HepG2 (cell line): Measurements from ENCODE around the gene NUB1. TPM values are rescaled to one million over a fixed set of nuclear protein-coding genes. Genes with fewer than 3 reads are reported as not detected.

Experiments used
- ATAC-seq: fragments of 200-7000 bp; cut with Tn5 transposase; 3 replicates; pipeline ENCODE4 v1.9.1; 2020; ENCODE audit warnings: mild to moderate bottlenecking, moderate library complexity
- BruUV-seq: library from RNA; stranded (reverse); fragments of 400-500 nt; replicated peaks from 2 replicates; lab custom pipeline; 2021; lab: Mats Ljungman, UMichigan
- CTCF ChIA-PET: fragments of 300-600 bp; formaldehyde crosslinking; extraction: SDS; loops from one replicate; lab custom pipeline; 2021; ENCODE audit warnings: low total read pairs, inconsistent platforms, low intra/inter-chr PET ratio; lab: Yijun Ruan, JAX
- POLR2A ChIA-PET: fragments of 350-600 bp; sonication (Branson Sonifier 250); formaldehyde crosslinking; loops from one replicate; lab custom pipeline; 2020; ENCODE audit warnings: antibody characterized with exemption, inconsistent platforms; lab: Yijun Ruan, JAX
- DNase-seq: peaks from one replicate; pipeline ENCODE4 v3.0.0-alpha.2; 2015; ENCODE audit warnings: low spot score
- FAIRE-seq: peaks from 3 replicates; lab custom pipeline; 2011; peaks lifted over from hg19 to GRCh38; lab: Jason Lieb, UNC
- H2AFZ ChIP-seq: one replicate; pipeline ENCODE4 v1.6.1; 2011; ENCODE audit warnings: low read length, inconsistent platforms
- H3K27ac ChIP-seq: fragments of 300-600 bp; 3 replicates; pipeline ENCODE4 v1.8.0; 2011; ENCODE audit warnings: mixed run types, mild to moderate bottlenecking, mixed read lengths, low read length, inconsistent platforms; ENCODE audit not compliant: insufficient read depth; ENCODE audit errors: extremely low read length
- H3K27me3 ChIP-seq, 2 experiments: fragments of 200-600 bp in 1 of 2; 2 replicates in 1 of 2; 3 replicates in 1 of 2; pipeline versions ENCODE4 v1.6.0 to v1.8.0; 2011; ENCODE audit warnings: low read length in 2 of 2, mild to moderate bottlenecking in 2 of 2, moderate library complexity in 2 of 2, inconsistent platforms in 1 of 2; ENCODE audit not compliant: insufficient read depth in 2 of 2, control insufficient read depth in 1 of 2
- H3K36me3 ChIP-seq, 2 experiments: fragments of 200-600 bp in 1 of 2; replicated peaks in 1 of 2; 2 replicates in 1 of 2; 3 replicates in 1 of 2; pipeline versions ENCODE4 v1.5.1 to v1.8.0; 2011; ENCODE audit warnings: low read length in 2 of 2, inconsistent platforms in 1 of 2; ENCODE audit not compliant: insufficient read depth in 2 of 2, control insufficient read depth in 1 of 2
- H3K4me1 ChIP-seq: 2 replicates; pipeline ENCODE4 v1.5.1; 2012; ENCODE audit warnings: low read length, inconsistent platforms; ENCODE audit not compliant: insufficient read depth
- H3K4me2 ChIP-seq: 2 replicates; pipeline ENCODE4 v1.6.0; 2011; ENCODE audit warnings: low read depth, low read length, inconsistent platforms
- H3K4me3 ChIP-seq, 3 experiments: fragments of 200-600 bp in 1 of 3; sonication (generic), shearing (Covaris generic) in 1 of 3; replicated peaks in 1 of 3; 2 replicates each; pipeline ENCODE4 v1.5.1; 2011 to 2016; ENCODE audit warnings: low read length in 3 of 3, inconsistent platforms in 2 of 3, low read depth in 2 of 3, mild to moderate bottlenecking in 2 of 3, control low read depth in 1 of 3, mixed read lengths in 1 of 3; ENCODE audit not compliant: insufficient read depth in 1 of 3
- H3K79me2 ChIP-seq: one replicate; pipeline ENCODE4 v1.6.1; 2011; ENCODE audit warnings: low read length, inconsistent platforms; ENCODE audit not compliant: insufficient read depth
- H3K9ac ChIP-seq: 2 replicates; pipeline ENCODE4 v1.6.0; 2011; ENCODE audit warnings: mild to moderate bottlenecking, low read depth, low read length, inconsistent platforms; ENCODE audit not compliant: insufficient read depth
- H3K9me3 ChIP-seq: 2 replicates; pipeline ENCODE4 v1.5.1; 2012; ENCODE audit warnings: mild to moderate bottlenecking, low read length
- H4K20me1 ChIP-seq: 2 replicates; pipeline ENCODE4 v1.6.0; 2011; ENCODE audit warnings: inconsistent platforms, mild to moderate bottlenecking, low read length, moderate library complexity; ENCODE audit not compliant: insufficient read depth
- EEA1 ChIP-seq: sonication (generic); formaldehyde crosslinking; IDR thresholded peaks from 2 replicates; pipeline ENCODE4 v1.5.1; 2020; ENCODE audit warnings: mild to moderate bottlenecking, missing genetic modification reagents, borderline replicate concordance
- MAFF ChIP-seq: IDR thresholded peaks from 2 replicates; pipeline ENCODE4 v1.6.1; 2011; ENCODE audit warnings: low read depth, low read length, improper control_type of control experiment
- MAFK ChIP-seq, 2 experiments: IDR thresholded peaks in 1 of 2; conservative IDR thresholded peaks in 1 of 2; 2 replicates each; pipeline ENCODE4 v1.6.1; 2011; ENCODE audit warnings: improper control_type of control experiment in 2 of 2, low read length in 2 of 2
- NFE2L2 ChIP-seq: fragments of 150-350 bp; IDR thresholded peaks from 2 replicates; pipeline ENCODE4 v1.6.1; 2014; ENCODE audit warnings: low read length
- NFKB2 ChIP-seq: sonication (generic); formaldehyde crosslinking; IDR thresholded peaks from 2 replicates; pipeline ENCODE4 v1.4.0; 2020; ENCODE audit warnings: missing genetic modification reagents, borderline replicate concordance
- PITX1 ChIP-seq: sonication (generic); formaldehyde crosslinking; IDR thresholded peaks from 2 replicates; pipeline ENCODE4 v1.5.1; 2020; ENCODE audit warnings: mild to moderate bottlenecking, missing genetic modification reagents
- SALL1 ChIP-seq: sonication (generic); formaldehyde crosslinking; IDR thresholded peaks from 2 replicates; pipeline ENCODE4 v1.8.0; 2022; ENCODE audit warnings: mild to moderate bottlenecking, missing genetic modification reagents
- TCF7L2 ChIP-seq: IDR thresholded peaks from 2 replicates; pipeline ENCODE4 v1.6.1; 2011; ENCODE audit warnings: mild to moderate bottlenecking, low read depth, low read length, moderate library complexity
- ZNF205 ChIP-seq: IDR thresholded peaks from 2 replicates; pipeline ENCODE4 v1.6.1; 2018; ENCODE audit warnings: missing biosample characterization, missing genetic modification reagents
- ZNF431 ChIP-seq: sonication (generic); formaldehyde crosslinking; IDR thresholded peaks from 2 replicates; pipeline ENCODE4 v1.9.0; 2022; ENCODE audit warnings: missing genetic modification reagents, low read depth, mild to moderate bottlenecking, borderline replicate concordance
- ZNF768 ChIP-seq: sonication (generic); formaldehyde crosslinking; IDR thresholded peaks from 2 replicates; pipeline ENCODE4 v1.4.0; 2020; ENCODE audit warnings: missing genetic modification reagents
- WGBS: methylation state at CpG from one replicate; pipeline ENCODE4 v1.1.6; 2017; ENCODE audit warnings: low lambda C conversion rate; 5-methylcytosine and 5-hydroxymethylcytosine counted together
- in situ Hi-C: cut with HindIII; loops from 2 replicates; pipeline ENCODE4 v1.10.0; 2017; ENCODE audit warnings: low pct_unique_long_range_greater_than_20kb; ENCODE audit not compliant: extremely low pct_ligation_motif_present
- intact Hi-C: fragments of 100-400 bp; cut with micrococcal nuclease; formaldehyde crosslinking; loops from one replicate; pipeline ENCODE4 v1.10.0; 2022; ENCODE audit not compliant: unreplicated experiment
- polyA plus RNA-seq, 8 experiments: library from polyadenylated mRNA; depleted of rRNA in 3 of 8; stranded (reverse) in 7 of 8; unstranded in 1 of 8; fragments of >200 nt; fragmentation: Illumina TruSeq in 4 of 8; extraction: Trizol in 4 of 8; gene quantifications; 2 replicates each; pipeline versions ENCODE4 v1.2.1 to v1.2.3, GENCODE V29; 2011 to 2016; ENCODE audit warnings: low read depth in 4 of 8, missing spikeins in 1 of 8, mixed read lengths in 1 of 8; ENCODE audit not compliant: insufficient read depth in 1 of 8
- total RNA-seq, 5 experiments: library from RNA; depleted of rRNA; stranded (reverse); fragments of >200 nt; fragmentation: Illumina TruSeq; extraction: Trizol; gene quantifications; 2 replicates each; pipeline ENCODE4 v1.2.3, GENCODE V29; 2016; ENCODE audit warnings: low read depth in 1 of 5
- TF ChIP-seq, protein P1 (sequence below): sonication (generic); formaldehyde crosslinking; IDR thresholded peaks from 2 replicates; pipeline ENCODE4 v1.4.0; 2020; ENCODE audit warnings: mild to moderate bottlenecking, missing genetic modification reagents
- TF ChIP-seq, protein P2 (sequence below): sonication (generic); formaldehyde crosslinking; IDR thresholded peaks from 2 replicates; pipeline ENCODE4 v1.8.1; 2022; ENCODE audit warnings: low read depth, mild to moderate bottlenecking, missing genetic modification reagents

NUB1 gene
- total and polyA plus RNA-seq, 2 of the 13 experiments (the other 11 are each of a cell fraction or from before 2014, with no cell fraction given): 27.1 to 37.0 TPM

DNA sequence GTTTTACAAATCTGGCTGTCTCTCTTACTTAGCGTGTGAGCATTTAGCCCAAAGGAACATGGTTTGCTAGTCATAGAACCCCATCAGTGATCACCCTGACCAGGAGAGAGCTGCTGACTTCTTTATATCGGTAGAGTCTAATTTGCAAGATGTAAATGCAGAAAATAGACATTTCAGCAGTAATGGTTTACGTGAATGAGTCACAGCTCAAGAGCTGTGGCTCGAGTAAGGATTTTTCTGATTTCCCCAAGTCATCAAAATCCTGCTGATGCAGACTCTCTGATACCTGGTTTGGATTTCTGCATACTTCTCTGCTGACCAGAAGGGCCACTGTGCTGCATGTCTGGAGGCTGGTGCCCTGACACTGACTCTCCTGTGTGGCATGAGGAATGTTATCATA lies 25.7 kb downstream of the NUB1 start:
- H3K9ac ChIP-seq: no peak overlapping the region
- TF ChIP-seq MAFF: peak; percentile 26; the same call in 1 of the 2 replicates
- peak in 1 of 2 experiments; percentile 51; a peak in 2 of 4 replicates for TF ChIP-seq MAFK (conservative IDR thresholded peaks at IDR 0.05 in 1 of 2, IDR thresholded peaks at IDR 0.05 in 1 of 2; ENCODE audit: low read length in 2 of 2)
- TF ChIP-seq ZNF431 (CRISPR knock-in tag): no peak
- no peaks in the 10 kb centered on the region for H3K27me3 ChIP-seq
- BruUV-seq: no TSS peak
- intact Hi-C loops: no loop called here
- H2AFZ ChIP-seq: no peak overlapping the region
- no peaks in the 10 kb centered on the region for H3K79me2 ChIP-seq
- H3K4me2 ChIP-seq: no peak overlapping the region
- H3K9me3 ChIP-seq: no peaks in the 10 kb centered on the region
- H4K20me1 ChIP-seq: no peaks in the 10 kb centered on the region
- H3K4me3 ChIP-seq: no peak overlapping the region
- no peak for FAIRE-seq
- H3K36me3 ChIP-seq: peaks cover 3 to 19% of the 10 kb centered on the region in 2 experiments; a peak in 4 of 5 replicates
- no peak for DNase-seq
- H3K27ac ChIP-seq: no peak overlapping the region
- CTCF ChIA-PET: interaction anchor here (2.1 to 2.2 kb wide), 2 partner anchors 81 to 392 kb away, joined by 10 to 33 read pairs; no protein-coding TSS in a partner anchor
- in situ Hi-C loops: loop anchor here (5.0 kb wide), 1 partner anchor 80 kb away; no protein-coding TSS in a partner anchor
- H3K4me1 ChIP-seq: no peaks in the 10 kb centered on the region
- no peak for ATAC-seq
- 93% methylated on average over 4 of the region's 4 CpGs for WGBS
- POLR2A ChIA-PET: no interaction called here

DNA sequence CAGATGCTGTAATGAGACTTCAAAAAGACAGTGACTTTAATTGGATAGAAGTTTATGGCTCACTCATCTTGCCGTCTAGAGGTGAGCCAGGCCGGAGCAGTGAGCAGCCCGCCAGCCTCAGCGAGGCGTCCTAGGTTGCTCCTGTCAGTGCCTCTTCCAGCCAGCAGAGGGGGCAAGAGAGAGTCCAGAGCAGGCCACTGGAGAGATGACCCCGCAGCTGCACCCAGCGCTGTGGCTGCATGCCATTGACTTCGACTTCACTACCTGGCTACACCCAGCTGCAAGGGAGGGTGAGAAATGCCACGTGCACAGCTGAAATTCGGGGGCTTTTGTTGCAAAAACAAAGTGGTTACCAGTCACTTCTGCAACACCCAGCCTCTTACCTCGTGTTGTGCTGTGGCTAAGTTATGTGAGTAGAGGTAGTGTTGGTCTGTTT lies 26.5 kb downstream of the NUB1 start:
- no peak overlapping the region for H3K27ac ChIP-seq
- H3K79me2 ChIP-seq: no peaks in the 10 kb centered on the region
- DNase-seq (peak; percentile 68), FAIRE-seq (peak; percentile 90), ATAC-seq (peak; percentile 100)
- H3K9ac ChIP-seq: no peak overlapping the region
- 37% methylated on average over 7 of the region's 11 CpGs for WGBS
- in situ Hi-C loops (loop anchor here (5.0 kb wide), 1 partner anchor 79 kb away; no protein-coding TSS in a partner anchor), intact Hi-C loops (loop anchor here (1.0 kb wide), 1 partner anchor 80 kb away; no protein-coding TSS in a partner anchor)
- H4K20me1 ChIP-seq: no peaks in the 10 kb centered on the region
- no TSS peak for BruUV-seq
- H3K4me1 ChIP-seq: no peaks in the 10 kb centered on the region
- no peak overlapping the region for H3K4me3 ChIP-seq
- no peaks in the 10 kb centered on the region for H3K27me3 ChIP-seq
- no peak overlapping the region for H3K4me2 ChIP-seq
- ChIA-PET POLR2A (no interaction called here), CTCF (interaction anchor here (2.1 to 2.2 kb wide), 2 partner anchors 80 to 391 kb away, joined by 10 to 33 read pairs; no protein-coding TSS in a partner anchor)
- no peak overlapping the region for H2AFZ ChIP-seq
- no peaks in the 10 kb centered on the region for H3K9me3 ChIP-seq
- H3K36me3 ChIP-seq: peaks cover 3 to 11% of the 10 kb centered on the region in 2 experiments; a peak in 2 of 5 replicates
- no peak for TF ChIP-seq NFE2L2
- TF ChIP-seq EEA1 (CRISPR knock-in tag): no peak
- no peak for TF ChIP-seq PITX1 (CRISPR knock-in tag)
- TF ChIP-seq NFKB2: peak; percentile 42; the same call in 1 of the 2 replicates
- peak; percentile 53; the same call in 1 of the 2 replicates for TF ChIP-seq SALL1
- TF ChIP-seq ZNF205 (CRISPR knock-in tag): 0 out of 2 replicates have a peak, but pooled peaks have one; percentile 23
- no peak for TF ChIP-seq TCF7L2
- peak; percentile 19; the same call in 1 of the 2 replicates for TF ChIP-seq ZNF768 (CRISPR knock-in tag)
- TF ChIP-seq, protein P1, sequence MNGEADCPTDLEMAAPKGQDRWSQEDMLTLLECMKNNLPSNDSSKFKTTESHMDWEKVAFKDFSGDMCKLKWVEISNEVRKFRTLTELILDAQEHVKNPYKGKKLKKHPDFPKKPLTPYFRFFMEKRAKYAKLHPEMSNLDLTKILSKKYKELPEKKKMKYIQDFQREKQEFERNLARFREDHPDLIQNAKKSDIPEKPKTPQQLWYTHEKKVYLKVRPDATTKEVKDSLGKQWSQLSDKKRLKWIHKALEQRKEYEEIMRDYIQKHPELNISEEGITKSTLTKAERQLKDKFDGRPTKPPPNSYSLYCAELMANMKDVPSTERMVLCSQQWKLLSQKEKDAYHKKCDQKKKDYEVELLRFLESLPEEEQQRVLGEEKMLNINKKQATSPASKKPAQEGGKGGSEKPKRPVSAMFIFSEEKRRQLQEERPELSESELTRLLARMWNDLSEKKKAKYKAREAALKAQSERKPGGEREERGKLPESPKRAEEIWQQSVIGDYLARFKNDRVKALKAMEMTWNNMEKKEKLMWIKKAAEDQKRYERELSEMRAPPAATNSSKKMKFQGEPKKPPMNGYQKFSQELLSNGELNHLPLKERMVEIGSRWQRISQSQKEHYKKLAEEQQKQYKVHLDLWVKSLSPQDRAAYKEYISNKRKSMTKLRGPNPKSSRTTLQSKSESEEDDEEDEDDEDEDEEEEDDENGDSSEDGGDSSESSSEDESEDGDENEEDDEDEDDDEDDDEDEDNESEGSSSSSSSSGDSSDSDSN (CRISPR knock-in tag): 0 out of 2 replicates have a peak, but pooled peaks have one; percentile 23
- TF ChIP-seq, protein P2, sequence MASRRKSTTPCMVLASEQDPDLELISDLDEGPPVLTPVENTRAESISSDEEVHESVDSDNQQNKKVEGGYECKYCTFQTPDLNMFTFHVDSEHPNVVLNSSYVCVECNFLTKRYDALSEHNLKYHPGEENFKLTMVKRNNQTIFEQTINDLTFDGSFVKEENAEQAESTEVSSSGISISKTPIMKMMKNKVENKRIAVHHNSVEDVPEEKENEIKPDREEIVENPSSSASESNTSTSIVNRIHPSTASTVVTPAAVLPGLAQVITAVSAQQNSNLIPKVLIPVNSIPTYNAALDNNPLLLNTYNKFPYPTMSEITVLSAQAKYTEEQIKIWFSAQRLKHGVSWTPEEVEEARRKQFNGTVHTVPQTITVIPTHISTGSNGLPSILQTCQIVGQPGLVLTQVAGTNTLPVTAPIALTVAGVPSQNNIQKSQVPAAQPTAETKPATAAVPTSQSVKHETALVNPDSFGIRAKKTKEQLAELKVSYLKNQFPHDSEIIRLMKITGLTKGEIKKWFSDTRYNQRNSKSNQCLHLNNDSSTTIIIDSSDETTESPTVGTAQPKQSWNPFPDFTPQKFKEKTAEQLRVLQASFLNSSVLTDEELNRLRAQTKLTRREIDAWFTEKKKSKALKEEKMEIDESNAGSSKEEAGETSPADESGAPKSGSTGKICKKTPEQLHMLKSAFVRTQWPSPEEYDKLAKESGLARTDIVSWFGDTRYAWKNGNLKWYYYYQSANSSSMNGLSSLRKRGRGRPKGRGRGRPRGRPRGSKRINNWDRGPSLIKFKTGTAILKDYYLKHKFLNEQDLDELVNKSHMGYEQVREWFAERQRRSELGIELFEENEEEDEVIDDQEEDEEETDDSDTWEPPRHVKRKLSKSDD: 0 out of 2 replicates have a peak, but pooled peaks have one; percentile 34
